ENCODE results near the gene HDLBP.

- TF ChIP-seq, protein P1, sequence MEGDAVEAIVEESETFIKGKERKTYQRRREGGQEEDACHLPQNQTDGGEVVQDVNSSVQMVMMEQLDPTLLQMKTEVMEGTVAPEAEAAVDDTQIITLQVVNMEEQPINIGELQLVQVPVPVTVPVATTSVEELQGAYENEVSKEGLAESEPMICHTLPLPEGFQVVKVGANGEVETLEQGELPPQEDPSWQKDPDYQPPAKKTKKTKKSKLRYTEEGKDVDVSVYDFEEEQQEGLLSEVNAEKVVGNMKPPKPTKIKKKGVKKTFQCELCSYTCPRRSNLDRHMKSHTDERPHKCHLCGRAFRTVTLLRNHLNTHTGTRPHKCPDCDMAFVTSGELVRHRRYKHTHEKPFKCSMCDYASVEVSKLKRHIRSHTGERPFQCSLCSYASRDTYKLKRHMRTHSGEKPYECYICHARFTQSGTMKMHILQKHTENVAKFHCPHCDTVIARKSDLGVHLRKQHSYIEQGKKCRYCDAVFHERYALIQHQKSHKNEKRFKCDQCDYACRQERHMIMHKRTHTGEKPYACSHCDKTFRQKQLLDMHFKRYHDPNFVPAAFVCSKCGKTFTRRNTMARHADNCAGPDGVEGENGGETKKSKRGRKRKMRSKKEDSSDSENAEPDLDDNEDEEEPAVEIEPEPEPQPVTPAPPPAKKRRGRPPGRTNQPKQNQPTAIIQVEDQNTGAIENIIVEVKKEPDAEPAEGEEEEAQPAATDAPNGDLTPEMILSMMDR (conservative IDR thresholded peaks at IDR 0.05; ENCODE audit: low read length): no peak
- no peak for TF ChIP-seq EZH2phosphoT487 (IDR thresholded peaks at IDR 0.05; ENCODE audit: borderline replicate concordance, low read depth, low read length)
Measured at GRCh38 chr2:241258505-241259280, 56.8 kb downstream of the HDLBP start.
